Hepatocyte (in vitro differentiated cells): ENCODE results near the gene TAS2R38. TPM values are rescaled to one million over a fixed set of nuclear protein-coding genes. Genes with fewer than 3 reads are reported as not detected.

ENCODE experiments used
- DNase-seq: peaks from one replicate; pipeline ENCODE4 v3.0.0-alpha.2; 2016; ENCODE audit warnings: low spot score
- H2AFZ ChIP-seq: fragments of 200-600 bp; sonication (generic); 2 replicates; pipeline ENCODE4 v1.6.0; 2016; ENCODE audit warnings: antibody characterized with exemption, mild to moderate bottlenecking
- H3K27ac ChIP-seq: fragments of 200-600 bp; sonication (generic); 2 replicates; pipeline ENCODE4 v1.5.1; 2016; ENCODE audit warnings: mild to moderate bottlenecking
- H3K27me3 ChIP-seq: fragments of 200-600 bp; sonication (generic); 2 replicates; pipeline ENCODE4 v1.6.1; 2016
- H3K36me3 ChIP-seq: fragments of 200-600 bp; sonication (generic); replicated peaks from 2 replicates; pipeline ENCODE4 v1.5.1; 2016; ENCODE audit warnings: low read depth; ENCODE audit not compliant: insufficient read depth
- H3K4me1 ChIP-seq: fragments of 200-600 bp; sonication (generic); 2 replicates; pipeline ENCODE4 v1.5.1; 2016; ENCODE audit warnings: mild to moderate bottlenecking, moderate library complexity; ENCODE audit not compliant: insufficient read depth
- H3K4me2 ChIP-seq: fragments of 200-600 bp; sonication (generic); 2 replicates; pipeline ENCODE4 v1.6.0; 2016
- H3K4me3 ChIP-seq: fragments of 200-600 bp; sonication (generic); 2 replicates; pipeline ENCODE4 v1.5.1; 2016; ENCODE audit warnings: mild to moderate bottlenecking
- H3K79me2 ChIP-seq: fragments of 200-600 bp; sonication (generic); 2 replicates; pipeline ENCODE4 v1.6.0; 2017; ENCODE audit warnings: mild to moderate bottlenecking
- H3K9me2 ChIP-seq: fragments of 200-600 bp; sonication (generic); replicated peaks from 2 replicates; pipeline ENCODE4 v1.6.0; 2017; ENCODE audit warnings: mild to moderate bottlenecking; ENCODE audit not compliant: insufficient read depth
- H3K9me3 ChIP-seq: fragments of 200-600 bp; sonication (generic); 2 replicates; pipeline ENCODE4 v1.5.1; 2016; ENCODE audit warnings: low read depth, mild to moderate bottlenecking
- H4K20me1 ChIP-seq: fragments of 200-600 bp; sonication (generic); 2 replicates; pipeline ENCODE4 v1.6.0; 2016; ENCODE audit warnings: mild to moderate bottlenecking; ENCODE audit not compliant: insufficient read depth, poor library complexity, severe bottlenecking
- CTCF ChIP-seq: fragments of 200-600 bp; sonication (generic); IDR thresholded peaks from 2 replicates; pipeline ENCODE4 v1.5.1; 2016; ENCODE audit warnings: antibody characterized with exemption, mild to moderate bottlenecking; ENCODE audit not compliant: poor library complexity
- EZH2 ChIP-seq: fragments of 200-600 bp; sonication (generic); IDR thresholded peaks from 2 replicates; pipeline ENCODE4 v1.6.1; 2016; ENCODE audit warnings: antibody characterized with exemption, mild to moderate bottlenecking, borderline replicate concordance
- EZH2phosphoT487 ChIP-seq: fragments of 200-600 bp; sonication (generic); IDR thresholded peaks from one replicate; pipeline ENCODE4 v1.6.1; 2018; ENCODE audit warnings: antibody characterized with exemption, mild to moderate bottlenecking, low read depth, moderate library complexity; ENCODE audit not compliant: unreplicated experiment, severe bottlenecking
- WGBS: methylation state at CpG from one replicate; pipeline ENCODE4 v1.1.6; 2016; ENCODE audit warnings: low lambda C conversion rate; ENCODE audit errors: missing lambda C conversion rate; 5-methylcytosine and 5-hydroxymethylcytosine counted together
- polyA plus RNA-seq: library from polyadenylated mRNA; unstranded; fragments of >200 nt; fragmentation: Nextera tagmentation; extraction: Ambion mirVana; gene quantifications from 2 replicates; pipeline ENCODE4 v1.2.1, GENCODE V29; 2016
- total RNA-seq: library from RNA; depleted of rRNA; stranded (reverse); fragments of >200 nt; gene quantifications from 2 replicates; pipeline ENCODE4 v1.2.3, GENCODE V29; 2014

Gene TAS2R38
- total and polyA plus RNA-seq, 2 experiments from 2014 or later, result not detected

DNA sequence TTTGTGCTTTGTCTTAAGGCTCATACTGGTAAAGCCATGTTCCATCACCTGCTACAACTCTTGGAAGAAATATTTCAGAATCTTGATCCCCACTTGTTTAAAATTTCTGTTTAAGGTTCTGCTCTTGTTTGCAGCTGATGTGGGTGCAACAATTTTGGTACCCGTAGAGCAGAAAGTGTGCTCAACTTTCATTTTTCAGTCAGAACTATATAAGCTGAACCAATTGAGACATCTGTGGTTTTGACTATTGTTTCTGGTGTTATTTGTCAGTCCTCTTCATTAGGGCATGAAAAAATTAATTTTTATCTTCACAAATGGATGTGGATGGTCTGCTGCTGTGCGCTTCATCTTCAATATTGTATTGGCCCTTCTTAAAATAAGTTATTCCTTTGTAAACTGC, 33.0 kb upstream of the TAS2R38 start:
- WGBS, result 94% methylated on average over 2 of the region's 2 CpGs

GRCh38 chr7:142002179-142002578, 28.6 kb upstream of the TAS2R38 start:
- H3K4me1 ChIP-seq, result peaks cover 4% of the 10 kb centered on the region
- H4K20me1 ChIP-seq, result no peaks in the 10 kb centered on the region
- H3K9me2 ChIP-seq, result no peaks in the 10 kb centered on the region
- no peaks in the 10 kb centered on the region for H3K79me2 ChIP-seq
- no peaks in the 10 kb centered on the region for H3K9me3 ChIP-seq
- DNase-seq, result no peak
- no peak overlapping the region for H3K4me3 ChIP-seq
- H3K27me3 ChIP-seq, result no peaks in the 10 kb centered on the region
- TF ChIP-seq EZH2phosphoT487, result no peak
- TF ChIP-seq EZH2, result no peak
- no peak overlapping the region for H2AFZ ChIP-seq
- no peaks in the 10 kb centered on the region for H3K36me3 ChIP-seq
- no peak overlapping the region for H3K27ac ChIP-seq
- 85% methylated on average over 1 of the region's 1 CpG for WGBS
- H3K4me2 ChIP-seq, result no peak overlapping the region

More for the DNA sequence above, 33.0 kb upstream of the TAS2R38 start:
- Histone ChIP-seq H3K4me3 (no peak overlapping the region), H2AFZ (no peak overlapping the region), H3K9me2 (no peaks in the 10 kb centered on the region), H3K4me2 (no peak overlapping the region), H3K4me1 (no peaks in the 10 kb centered on the region), H3K27ac (no peak overlapping the region), H3K79me2 (no peaks in the 10 kb centered on the region), H3K27me3 (no peaks in the 10 kb centered on the region), H4K20me1 (no peaks in the 10 kb centered on the region), H3K36me3 (no peaks in the 10 kb centered on the region), H3K9me3 (no peaks in the 10 kb centered on the region)
- TF ChIP-seq EZH2phosphoT487, result no peak
- TF ChIP-seq EZH2, result no peak
- no peak for TF ChIP-seq CTCF
- no peak for DNase-seq

DNA sequence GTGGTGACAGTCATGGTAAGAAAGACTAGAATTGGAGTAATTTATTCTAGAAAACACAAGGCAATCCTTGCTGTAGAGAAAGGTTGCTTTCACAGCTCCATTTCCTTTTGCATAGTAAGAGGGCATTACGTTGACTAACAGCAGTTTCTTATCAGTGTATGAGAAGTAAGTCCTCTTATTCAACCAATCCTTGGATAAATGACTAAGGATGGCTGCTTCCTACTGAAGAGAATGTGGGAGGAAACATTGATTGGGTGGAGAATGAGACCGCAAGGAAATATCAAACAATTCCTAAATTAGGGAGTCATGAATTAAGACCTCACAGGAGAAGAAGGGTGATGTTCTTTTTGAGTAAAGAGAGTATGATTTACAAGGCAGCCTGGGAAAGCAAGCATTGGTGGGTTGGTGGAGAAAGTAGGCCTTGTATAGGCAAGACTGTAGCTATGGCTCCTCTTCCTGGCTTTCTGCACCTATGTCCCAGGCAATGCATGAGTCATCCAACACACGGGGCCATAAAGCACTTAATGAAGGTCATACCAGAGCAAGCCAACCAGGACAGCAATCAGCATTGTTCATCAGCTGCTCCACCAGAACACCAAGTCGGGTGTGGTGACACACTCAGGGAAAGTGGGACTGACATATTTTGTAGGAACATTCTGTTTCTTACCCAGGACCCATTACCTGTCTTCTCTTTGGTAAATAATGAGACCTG, 27.7 kb upstream of the TAS2R38 start:
- Histone ChIP-seq H2AFZ (no peak overlapping the region), H3K36me3 (no peaks in the 10 kb centered on the region)
- peak; percentile 74 for DNase-seq

DNA sequence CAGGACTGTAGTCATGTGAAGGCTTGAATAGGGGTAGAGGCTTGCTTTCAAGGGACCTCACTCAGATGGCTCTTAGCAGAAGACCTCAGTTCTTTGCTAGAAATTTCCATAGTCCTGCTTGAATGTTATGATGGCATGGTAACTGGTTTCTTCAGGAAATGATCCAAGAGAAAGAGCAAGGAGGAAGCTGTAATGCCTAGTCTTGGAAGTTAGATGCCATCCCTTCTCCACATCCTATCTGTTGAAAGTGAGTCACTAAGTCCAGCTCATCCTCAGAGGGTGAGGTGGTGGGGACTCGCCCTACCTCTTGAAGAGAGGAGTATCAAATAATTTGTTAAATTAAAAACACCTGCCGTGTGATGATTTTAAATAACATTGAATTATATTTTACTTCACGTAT, 26.7 kb upstream of the TAS2R38 start:
- H3K79me2 ChIP-seq, result no peaks in the 10 kb centered on the region
- no peak overlapping the region for H3K4me2 ChIP-seq
- H2AFZ ChIP-seq, result no peak overlapping the region
- peaks cover 4% of the 10 kb centered on the region for H3K4me1 ChIP-seq
- H3K27me3 ChIP-seq, result no peaks in the 10 kb centered on the region
- no peak overlapping the region for H3K4me3 ChIP-seq
- H4K20me1 ChIP-seq, result no peaks in the 10 kb centered on the region
- peak overlapping the region; percentile 72 for H3K27ac ChIP-seq
- TF ChIP-seq CTCF (no peak), EZH2 (no peak), EZH2phosphoT487 (no peak)
- WGBS, result 74% methylated on average over 3 of the region's 3 CpGs
- no peak for DNase-seq
- H3K9me2 ChIP-seq, result no peaks in the 10 kb centered on the region
- no peaks in the 10 kb centered on the region for H3K36me3 ChIP-seq
- H3K9me3 ChIP-seq, result no peaks in the 10 kb centered on the region

More for the DNA sequence above, 27.7 kb upstream of the TAS2R38 start:
- H3K4me3 ChIP-seq, result no peak overlapping the region
- WGBS, result 71% methylated on average over 4 of the region's 4 CpGs
- no peaks in the 10 kb centered on the region for H3K27me3 ChIP-seq
- H3K9me2 ChIP-seq, result no peaks in the 10 kb centered on the region
- H3K4me2 ChIP-seq, result no peak overlapping the region
- H3K4me1 ChIP-seq, result peaks cover 4% of the 10 kb centered on the region
- H3K9me3 ChIP-seq, result no peaks in the 10 kb centered on the region
- no peaks in the 10 kb centered on the region for H3K79me2 ChIP-seq
- TF ChIP-seq EZH2, result no peak
- H4K20me1 ChIP-seq, result no peaks in the 10 kb centered on the region
- H3K27ac ChIP-seq, result peak overlapping the region; percentile 72
